ENCODE data around the gene NKX1-1.
"Not testable (repeated sequence)": the region's sequence is repeated elsewhere in the genome, so short reads cannot be mapped to it uniquely, and the experiment has no call there.

The NKX1-1 gene

GRCh38 chr4:1375051-1375721 lies 31.1 kb downstream of the NKX1-1 start:
- no peak for DNase-seq (ENCODE audit: low read depth in 3 of 3, low spot score in 1 of 3)

GRCh38 chr4:1374706-1375045 lies 31.6 kb downstream of the NKX1-1 start:
- no peak for DNase-seq (ENCODE audit: low read depth in 3 of 3, low spot score in 1 of 3)

- DNase-seq (ENCODE audit: low read depth in 3 of 3, low spot score in 1 of 3) = no peak
Measured at GRCh38 chr4:1373892-1374705, 32.1 kb downstream of the NKX1-1 start.

GRCh38 chr4:1372576-1372975 lies 33.7 kb downstream of the NKX1-1 start:
- not testable (repeated sequence) for DNase-seq (ENCODE audit: low read depth in 3 of 3, low spot score in 1 of 3)

GRCh38 chr4:1371176-1372165 lies 34.8 kb downstream of the NKX1-1 start:
- no peak for DNase-seq (ENCODE audit: low read depth in 3 of 3, low spot score in 1 of 3)

- DNase-seq (ENCODE audit: low read depth in 3 of 3, low spot score in 1 of 3) = no peak
Measured at GRCh38 chr4:1370321-1371124, 35.7 kb downstream of the NKX1-1 start.

GRCh38 chr4:1369479-1370079 lies 36.7 kb downstream of the NKX1-1 start:
- DNase-seq (ENCODE audit: low read depth in 3 of 3, low spot score in 1 of 3) = no peak

- no peak for DNase-seq (ENCODE audit: low read depth in 3 of 3, low spot score in 1 of 3)
Measured at GRCh38 chr4:1369091-1369450, 37.2 kb downstream of the NKX1-1 start.

GRCh38 chr4:1368421-1369090 lies 37.7 kb downstream of the NKX1-1 start:
- no peak for DNase-seq (ENCODE audit: low read depth in 3 of 3, low spot score in 1 of 3)

- no peak for DNase-seq (ENCODE audit: low read depth in 3 of 3, low spot score in 1 of 3)
Measured at GRCh38 chr4:1367936-1368289, 38.3 kb downstream of the NKX1-1 start.

- no peak for DNase-seq (ENCODE audit: low read depth in 3 of 3, low spot score in 1 of 3)
Measured at GRCh38 chr4:1367230-1367935, 38.9 kb downstream of the NKX1-1 start.

- no peak for DNase-seq (ENCODE audit: low read depth in 3 of 3, low spot score in 1 of 3)
Measured at GRCh38 chr4:1366371-1367229, 39.6 kb downstream of the NKX1-1 start.

- no peak for DNase-seq (ENCODE audit: low read depth in 3 of 3, low spot score in 1 of 3)
Measured at GRCh38 chr4:1365271-1366178, 40.7 kb downstream of the NKX1-1 start.

- DNase-seq (ENCODE audit: low read depth in 3 of 3, low spot score in 1 of 3) = no peak
Measured at GRCh38 chr4:1364748-1365147, 41.5 kb downstream of the NKX1-1 start.

GRCh38 chr4:1364217-1364616 lies 42.0 kb downstream of the NKX1-1 start:
- no peak for DNase-seq (ENCODE audit: low read depth in 3 of 3, low spot score in 1 of 3)

- no peak for DNase-seq (ENCODE audit: low read depth in 3 of 3, low spot score in 1 of 3)
Measured at GRCh38 chr4:1363513-1363912, 42.7 kb downstream of the NKX1-1 start.

- no peak for DNase-seq (ENCODE audit: low read depth in 3 of 3, low spot score in 1 of 3)
Measured at GRCh38 chr4:1362521-1362920, 43.7 kb downstream of the NKX1-1 start.

Measured in stimulated activated CD4-positive, alpha-beta T cell treated with anti-CD3 and anti-CD28 coated beads, TNF-alpha, amount 100 ng/mL, for 1 hour (primary cell).